ENCODE results near the gene RBM33. TPM values are rescaled to one million over a fixed set of nuclear protein-coding genes. Genes with fewer than 3 reads are reported as not detected.

Gene RBM33
- total RNA-seq, 1 experiment from 2014 or later, result 61.1 TPM

DNA sequence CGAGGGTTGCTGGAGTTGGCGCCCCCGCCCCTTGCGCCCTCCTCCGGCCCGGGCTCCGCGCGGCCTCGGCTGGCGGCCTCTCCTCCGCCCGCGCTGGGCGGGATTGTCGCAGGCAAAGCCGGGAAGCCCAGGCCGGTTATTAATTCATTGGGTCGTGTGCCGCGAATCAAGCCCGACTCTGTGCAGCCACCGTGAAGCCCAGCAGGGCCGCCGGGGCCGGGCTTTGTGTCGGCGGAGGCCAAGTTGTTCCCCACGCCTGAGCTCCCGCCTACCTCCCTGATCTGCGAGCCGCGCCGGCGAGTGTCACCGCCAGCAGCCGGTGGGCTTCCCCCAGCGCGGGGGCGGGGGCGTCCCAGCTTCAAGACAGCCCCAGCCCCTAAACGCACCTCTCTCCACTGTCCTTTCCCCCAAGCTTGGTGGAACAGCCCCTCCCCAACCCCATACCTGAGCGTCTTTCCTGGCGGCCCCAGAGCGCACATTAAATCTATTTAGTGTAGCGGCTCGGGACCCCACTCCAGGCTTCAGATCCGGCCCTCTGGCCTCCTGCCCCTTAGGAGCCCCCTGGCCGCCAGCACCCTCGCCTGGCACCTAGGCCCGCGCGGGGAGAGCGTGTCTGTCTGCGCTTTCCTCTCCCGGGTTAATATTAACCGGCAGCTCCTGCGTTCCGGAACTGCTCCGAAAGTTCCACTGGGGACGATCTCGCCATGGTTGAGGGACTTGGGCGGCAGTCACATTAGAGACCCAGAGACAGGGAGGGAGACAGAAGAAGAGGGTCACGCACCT is 164.3 kb downstream of the RBM33 start:
- TF ChIP-seq, protein P1, sequence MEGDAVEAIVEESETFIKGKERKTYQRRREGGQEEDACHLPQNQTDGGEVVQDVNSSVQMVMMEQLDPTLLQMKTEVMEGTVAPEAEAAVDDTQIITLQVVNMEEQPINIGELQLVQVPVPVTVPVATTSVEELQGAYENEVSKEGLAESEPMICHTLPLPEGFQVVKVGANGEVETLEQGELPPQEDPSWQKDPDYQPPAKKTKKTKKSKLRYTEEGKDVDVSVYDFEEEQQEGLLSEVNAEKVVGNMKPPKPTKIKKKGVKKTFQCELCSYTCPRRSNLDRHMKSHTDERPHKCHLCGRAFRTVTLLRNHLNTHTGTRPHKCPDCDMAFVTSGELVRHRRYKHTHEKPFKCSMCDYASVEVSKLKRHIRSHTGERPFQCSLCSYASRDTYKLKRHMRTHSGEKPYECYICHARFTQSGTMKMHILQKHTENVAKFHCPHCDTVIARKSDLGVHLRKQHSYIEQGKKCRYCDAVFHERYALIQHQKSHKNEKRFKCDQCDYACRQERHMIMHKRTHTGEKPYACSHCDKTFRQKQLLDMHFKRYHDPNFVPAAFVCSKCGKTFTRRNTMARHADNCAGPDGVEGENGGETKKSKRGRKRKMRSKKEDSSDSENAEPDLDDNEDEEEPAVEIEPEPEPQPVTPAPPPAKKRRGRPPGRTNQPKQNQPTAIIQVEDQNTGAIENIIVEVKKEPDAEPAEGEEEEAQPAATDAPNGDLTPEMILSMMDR (IDR thresholded peaks at IDR 0.05), result peak; percentile 19; the same call in 1 of the 2 replicates
- TF ChIP-seq POLR2AphosphoS5 (IDR thresholded peaks at IDR 0.05; ENCODE audit: low read depth, low read length), result no peak
- no peaks in the 10 kb centered on the region for H3K36me3 ChIP-seq (ENCODE audit: control insufficient read depth, insufficient read depth, low read length)
- H3K9me3 ChIP-seq (ENCODE audit: control insufficient read depth, insufficient read depth, low read depth, low read length), result no peaks in the 10 kb centered on the region
- H3K27ac ChIP-seq (ENCODE audit: low read length), result peak overlapping the region; percentile 71
- ChIA-PET CTCF (interaction anchor here (0.6 kb wide), 1 partner anchor 210 kb away, joined by 3 read pairs; no protein-coding TSS in a partner anchor), POLR2A (interaction anchor here (0.7 kb wide), 1 partner anchor 804 kb away, joined by 3 read pairs; no protein-coding TSS in a partner anchor)
- H3K4me1 ChIP-seq (ENCODE audit: control insufficient read depth, insufficient read depth, low read length), result peaks cover 32% of the 10 kb centered on the region
- no TSS peak for BruUV-seq (replicated peaks)
- intact Hi-C loops (cut with micrococcal nuclease; ENCODE audit: unreplicated experiment) (no loop called here), in situ Hi-C loops (cut with HindIII; ENCODE audit: low pct_unique_long_range_greater_than_20kb, low sequenced_read_pairs) (no loop called here)
- DNase-seq (ENCODE audit: low read depth, low spot score), result no peak
- H3K4me3 ChIP-seq (ENCODE audit: low read depth in 2 of 2, low read length in 2 of 2), result peak overlapping the region; percentile 56 to 93
- H3K27me3 ChIP-seq (ENCODE audit: control insufficient read depth, insufficient read depth, low read length), result peaks cover 2% of the 10 kb centered on the region; the same call in 1 of the 2 replicates
- peak; percentile 45 for ATAC-seq

DNA sequence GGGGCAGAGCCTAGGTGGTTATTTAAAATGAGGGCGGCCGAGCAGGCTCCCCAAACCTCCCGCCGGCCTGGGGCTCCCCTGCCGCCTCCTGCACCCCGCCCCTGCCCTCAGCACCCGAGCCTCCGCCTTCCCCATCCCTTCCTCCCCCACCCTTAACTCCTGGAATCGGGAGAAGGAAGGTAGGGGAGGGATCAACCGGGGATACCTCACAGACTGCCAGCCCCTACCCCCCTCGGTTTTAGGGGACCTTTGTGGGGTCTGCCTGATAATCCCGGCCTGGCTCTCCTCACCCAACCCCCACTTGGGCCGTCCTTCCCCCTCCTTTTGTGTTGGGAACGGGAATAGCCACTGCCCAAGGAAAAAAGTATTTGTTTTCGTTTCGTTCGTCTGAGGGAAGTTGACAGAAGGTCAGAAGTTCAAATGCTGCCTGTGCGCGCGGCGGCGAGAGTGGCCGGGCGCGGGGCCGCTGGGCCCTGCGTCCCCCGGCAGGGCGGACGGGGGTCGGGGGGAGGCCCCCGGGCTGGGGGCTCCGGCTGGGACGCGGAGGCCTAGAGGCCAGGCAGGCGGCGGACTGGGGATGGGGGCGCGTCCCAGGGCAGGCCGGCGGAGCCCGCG is 165.0 kb downstream of the RBM33 start:
- intact Hi-C loops (cut with micrococcal nuclease; ENCODE audit: unreplicated experiment), result no loop called here
- ChIA-PET POLR2A (no interaction called here), CTCF (no interaction called here)
- Histone ChIP-seq H3K36me3 (ENCODE audit: control insufficient read depth, insufficient read depth, low read length) (no peaks in the 10 kb centered on the region), H3K4me1 (ENCODE audit: control insufficient read depth, insufficient read depth, low read length) (peaks cover 35% of the 10 kb centered on the region), H3K4me3 (ENCODE audit: low read depth in 2 of 2, low read length in 2 of 2) (peak overlapping the region; percentile 56 to 93), H3K9me3 (ENCODE audit: control insufficient read depth, insufficient read depth, low read depth, low read length) (no peaks in the 10 kb centered on the region), H3K27ac (ENCODE audit: low read length) (peak overlapping the region; percentile 71), H3K27me3 (ENCODE audit: control insufficient read depth, insufficient read depth, low read length) (peaks cover 2% of the 10 kb centered on the region; the same call in 1 of the 2 replicates)
- in situ Hi-C loops (cut with HindIII; ENCODE audit: low pct_unique_long_range_greater_than_20kb, low sequenced_read_pairs), result no loop called here
- no peak for ATAC-seq
- TF ChIP-seq SIN3A (IDR thresholded peaks at IDR 0.05; ENCODE audit: borderline replicate concordance, insufficient read depth, low read depth, low read length) (no peak), POLR2AphosphoS5 (IDR thresholded peaks at IDR 0.05; ENCODE audit: low read depth, low read length) (no peak), TCF7L2 (IDR thresholded peaks at IDR 0.05; ENCODE audit: low read depth, low read length) (no peak)
- TF ChIP-seq, protein P2, sequence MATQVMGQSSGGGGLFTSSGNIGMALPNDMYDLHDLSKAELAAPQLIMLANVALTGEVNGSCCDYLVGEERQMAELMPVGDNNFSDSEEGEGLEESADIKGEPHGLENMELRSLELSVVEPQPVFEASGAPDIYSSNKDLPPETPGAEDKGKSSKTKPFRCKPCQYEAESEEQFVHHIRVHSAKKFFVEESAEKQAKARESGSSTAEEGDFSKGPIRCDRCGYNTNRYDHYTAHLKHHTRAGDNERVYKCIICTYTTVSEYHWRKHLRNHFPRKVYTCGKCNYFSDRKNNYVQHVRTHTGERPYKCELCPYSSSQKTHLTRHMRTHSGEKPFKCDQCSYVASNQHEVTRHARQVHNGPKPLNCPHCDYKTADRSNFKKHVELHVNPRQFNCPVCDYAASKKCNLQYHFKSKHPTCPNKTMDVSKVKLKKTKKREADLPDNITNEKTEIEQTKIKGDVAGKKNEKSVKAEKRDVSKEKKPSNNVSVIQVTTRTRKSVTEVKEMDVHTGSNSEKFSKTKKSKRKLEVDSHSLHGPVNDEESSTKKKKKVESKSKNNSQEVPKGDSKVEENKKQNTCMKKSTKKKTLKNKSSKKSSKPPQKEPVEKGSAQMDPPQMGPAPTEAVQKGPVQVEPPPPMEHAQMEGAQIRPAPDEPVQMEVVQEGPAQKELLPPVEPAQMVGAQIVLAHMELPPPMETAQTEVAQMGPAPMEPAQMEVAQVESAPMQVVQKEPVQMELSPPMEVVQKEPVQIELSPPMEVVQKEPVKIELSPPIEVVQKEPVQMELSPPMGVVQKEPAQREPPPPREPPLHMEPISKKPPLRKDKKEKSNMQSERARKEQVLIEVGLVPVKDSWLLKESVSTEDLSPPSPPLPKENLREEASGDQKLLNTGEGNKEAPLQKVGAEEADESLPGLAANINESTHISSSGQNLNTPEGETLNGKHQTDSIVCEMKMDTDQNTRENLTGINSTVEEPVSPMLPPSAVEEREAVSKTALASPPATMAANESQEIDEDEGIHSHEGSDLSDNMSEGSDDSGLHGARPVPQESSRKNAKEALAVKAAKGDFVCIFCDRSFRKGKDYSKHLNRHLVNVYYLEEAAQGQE (IDR thresholded peaks at IDR 0.05; ENCODE audit: insufficient read depth in 1 of 2, low read depth in 2 of 2, low read length in 1 of 2), result no peak
- TF ChIP-seq, protein P1 (IDR thresholded peaks at IDR 0.05), result no peak
- DNase-seq (ENCODE audit: low read depth, low spot score), result no peak
- no TSS peak for BruUV-seq (replicated peaks)
